NCI-H1092 treated with DMSO at 0.1 percent for 48 hours (cell line): ENCODE measurements around the gene SAMD11.

Experiments used
- DNase-seq: peaks from one replicate; lab custom pipeline; 2025; lab: John Stamatoyannopoulos, UW

The SAMD11 gene

DNA sequence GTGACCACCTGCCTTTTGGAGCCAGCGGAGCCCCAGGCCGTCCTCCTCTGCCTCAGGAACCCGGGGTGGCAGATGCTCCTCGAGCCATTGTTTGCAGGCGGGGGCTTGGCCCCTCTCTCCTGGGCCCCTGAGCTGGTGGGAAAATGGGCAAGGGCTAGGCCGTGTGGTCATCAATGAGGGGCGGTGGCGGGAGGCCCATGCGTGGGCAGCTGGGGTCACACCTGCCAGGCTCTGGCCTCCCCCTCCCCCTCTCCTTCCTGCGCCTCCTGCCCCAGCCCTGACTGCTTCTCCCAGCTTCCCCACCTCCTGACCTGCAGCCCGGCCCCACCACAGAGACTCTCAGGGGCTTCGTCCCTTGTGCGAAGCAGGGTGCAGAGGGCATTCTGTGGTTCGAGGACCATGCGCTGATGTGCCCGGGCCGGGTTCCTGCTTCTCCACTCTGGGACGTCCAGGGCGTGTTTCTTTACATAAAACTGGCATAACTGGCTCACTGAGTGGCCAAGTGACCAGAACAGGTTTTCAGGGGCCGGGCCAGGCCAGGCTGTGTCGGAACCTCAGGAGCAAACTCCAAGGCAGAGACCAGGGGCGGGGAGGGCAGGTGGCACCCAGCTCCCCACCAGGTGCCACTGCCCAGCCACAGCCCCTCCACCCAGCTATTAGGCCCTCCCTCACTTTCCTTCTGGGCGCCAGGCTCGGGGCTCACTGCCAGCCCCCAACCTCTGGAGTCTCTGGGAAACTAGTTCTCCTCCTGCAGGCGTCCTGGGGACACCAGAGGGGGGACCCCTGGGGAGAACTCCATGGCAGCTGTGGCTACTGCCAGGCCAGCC lies 9.3 kb downstream of the SAMD11 start:
- DNase-seq = no peak

GRCh38 chr1:933603-933940 lies 9.8 kb downstream of the SAMD11 start:
- DNase-seq = no peak

- DNase-seq = no peak
Observed at GRCh38 chr1:934991-935750, 11.4 kb downstream of the SAMD11 start.

DNA sequence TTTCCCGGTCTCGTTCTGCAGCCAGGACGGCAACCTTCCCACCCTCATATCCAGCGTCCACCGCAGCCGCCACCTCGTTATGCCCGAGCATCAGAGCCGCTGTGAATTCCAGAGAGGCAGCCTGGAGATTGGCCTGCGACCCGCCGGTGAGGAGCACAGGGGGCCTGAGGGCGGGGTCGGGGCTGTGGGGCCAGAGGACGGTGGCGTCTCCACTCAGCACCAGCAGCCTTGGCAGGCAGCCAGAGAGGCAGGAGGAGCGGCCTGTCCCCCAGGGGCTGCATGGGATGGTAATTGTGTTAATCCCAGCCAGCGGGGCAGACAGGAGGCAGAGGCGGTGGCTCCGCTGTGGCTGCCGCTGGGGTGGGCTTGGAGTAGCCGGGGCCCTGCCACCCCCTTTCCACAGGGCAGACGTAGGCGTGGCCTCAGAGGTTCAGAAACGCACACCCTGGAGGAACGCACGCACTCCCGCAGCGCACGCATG lies 12.1 kb downstream of the SAMD11 start:
- peak; percentile 16 for DNase-seq

GRCh38 chr1:936348-937264 lies 12.9 kb downstream of the SAMD11 start:
- DNase-seq = no peak

- no peak for DNase-seq
Observed at GRCh38 chr1:937521-937920, 13.8 kb downstream of the SAMD11 start.

DNA sequence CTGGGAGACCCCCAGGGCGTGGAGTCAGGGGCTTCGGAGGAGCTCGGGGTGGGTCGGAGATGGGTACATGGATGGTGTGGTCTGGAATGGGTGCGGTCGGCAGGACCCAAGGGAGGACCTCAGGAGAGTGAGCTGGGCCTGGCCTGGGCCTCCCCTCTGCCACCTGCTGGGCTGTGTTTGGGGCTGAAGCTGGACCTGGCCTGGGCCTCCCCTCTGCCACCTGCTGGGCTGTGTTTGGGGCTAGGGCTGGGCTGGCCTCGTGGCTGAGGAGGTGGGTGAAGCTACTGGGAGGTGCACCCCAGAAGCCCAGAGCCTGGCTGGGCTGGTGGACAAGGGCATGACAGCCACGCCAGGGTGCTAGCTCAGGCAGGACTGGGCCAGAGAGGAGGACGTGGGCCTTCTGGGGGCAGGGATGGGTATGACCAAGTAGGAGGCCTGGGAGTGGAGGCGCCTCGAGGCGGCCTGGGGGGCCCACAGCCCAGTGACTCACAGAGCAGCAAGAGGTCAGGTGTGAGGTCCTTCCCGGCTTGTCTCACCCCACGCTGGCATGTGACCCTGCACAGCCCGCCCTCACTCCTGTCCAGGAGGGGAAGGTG lies 14.5 kb downstream of the SAMD11 start:
- DNase-seq = no peak

GRCh38 chr1:938711-939489 lies 15.2 kb downstream of the SAMD11 start:
- DNase-seq = no peak

- DNase-seq = no peak
Observed at GRCh38 chr1:939511-940106, 15.9 kb downstream of the SAMD11 start.

- peak; percentile 22 for DNase-seq
Observed at GRCh38 chr1:940107-941014, 16.6 kb downstream of the SAMD11 start.

DNA sequence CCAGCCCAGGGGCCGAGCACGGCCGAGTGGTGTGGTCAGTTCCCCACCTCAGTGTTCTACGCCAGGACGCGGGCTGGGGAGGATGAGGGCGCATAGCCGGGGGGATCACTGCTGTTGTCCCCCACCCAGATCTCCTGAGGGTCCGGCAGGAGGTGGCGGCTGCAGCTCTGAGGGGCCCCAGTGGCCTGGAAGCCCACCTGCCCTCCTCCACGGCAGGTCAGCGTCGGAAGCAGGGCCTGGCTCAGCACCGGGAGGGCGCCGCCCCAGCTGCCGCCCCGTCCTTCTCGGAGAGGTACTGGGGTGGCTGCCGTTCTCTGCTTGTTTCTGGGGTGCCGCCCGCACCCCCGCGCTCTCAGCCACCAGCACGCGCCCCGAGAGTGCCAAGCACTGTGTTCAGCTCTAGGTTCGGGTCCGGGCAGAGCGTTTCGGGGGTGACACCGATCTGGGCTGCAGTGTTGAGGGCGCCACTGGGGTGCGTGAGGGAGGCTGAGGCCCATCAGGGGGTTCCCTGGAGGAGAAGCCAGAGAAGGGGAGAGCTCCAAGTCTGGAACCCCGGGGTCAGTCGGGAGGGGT lies 17.4 kb downstream of the SAMD11 start:
- DNase-seq = no peak

DNA sequence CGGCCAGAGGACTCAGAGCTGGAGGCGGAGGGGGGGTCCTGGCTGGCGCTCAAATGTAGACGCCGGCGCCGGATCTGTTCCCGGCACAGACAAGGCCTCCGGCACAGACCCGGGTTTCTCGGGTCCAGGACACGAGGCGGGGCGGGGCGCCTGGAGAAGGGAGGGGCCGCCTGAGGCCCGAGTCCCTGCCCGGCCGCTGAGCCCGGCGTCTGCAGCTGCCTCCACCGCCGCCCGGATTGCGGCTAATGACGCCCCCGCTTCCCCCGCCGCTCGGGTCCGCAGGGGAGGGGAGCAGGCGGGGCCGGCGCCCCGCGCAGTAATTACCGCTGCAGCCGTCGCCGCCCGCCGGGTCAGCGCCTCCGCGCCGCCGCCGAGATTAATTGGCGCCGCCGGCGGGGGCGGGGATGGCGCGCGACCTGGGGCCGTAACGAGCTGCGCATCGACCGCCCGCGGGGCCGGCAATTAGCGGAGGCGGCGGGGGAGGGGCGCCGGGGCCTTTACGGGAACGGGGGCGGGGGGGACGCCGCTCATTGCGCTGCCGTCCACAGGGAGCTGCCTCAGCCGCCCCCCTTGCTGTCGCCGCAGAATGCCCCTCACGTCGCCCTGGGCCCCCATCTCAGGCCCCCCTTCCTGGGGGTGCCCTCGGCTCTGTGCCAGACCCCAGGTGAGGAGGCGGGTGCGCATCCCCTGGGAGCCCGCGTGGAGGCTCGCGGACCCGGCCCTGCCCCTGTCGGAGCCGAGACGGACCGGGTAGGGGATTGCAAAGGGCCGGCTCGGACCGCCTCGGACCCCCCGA lies 18.1 kb downstream of the SAMD11 start:
- DNase-seq = peak; percentile 38

DNA sequence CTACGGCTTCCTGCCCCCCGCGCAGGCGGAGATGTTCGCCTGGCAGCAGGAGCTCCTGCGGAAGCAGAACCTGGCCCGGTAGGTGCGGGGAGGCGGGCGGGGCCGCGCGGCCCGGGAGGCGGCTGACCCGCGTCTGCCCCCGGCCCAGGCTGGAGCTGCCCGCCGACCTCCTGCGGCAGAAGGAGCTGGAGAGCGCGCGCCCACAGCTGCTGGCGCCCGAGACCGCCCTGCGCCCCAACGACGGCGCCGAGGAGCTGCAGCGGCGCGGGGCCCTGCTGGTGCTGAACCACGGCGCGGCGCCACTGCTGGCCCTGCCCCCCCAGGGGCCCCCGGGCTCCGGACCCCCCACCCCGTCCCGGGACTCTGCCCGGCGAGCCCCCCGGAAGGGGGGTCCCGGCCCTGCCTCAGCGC lies 18.7 kb downstream of the SAMD11 start:
- DNase-seq = no peak

DNA sequence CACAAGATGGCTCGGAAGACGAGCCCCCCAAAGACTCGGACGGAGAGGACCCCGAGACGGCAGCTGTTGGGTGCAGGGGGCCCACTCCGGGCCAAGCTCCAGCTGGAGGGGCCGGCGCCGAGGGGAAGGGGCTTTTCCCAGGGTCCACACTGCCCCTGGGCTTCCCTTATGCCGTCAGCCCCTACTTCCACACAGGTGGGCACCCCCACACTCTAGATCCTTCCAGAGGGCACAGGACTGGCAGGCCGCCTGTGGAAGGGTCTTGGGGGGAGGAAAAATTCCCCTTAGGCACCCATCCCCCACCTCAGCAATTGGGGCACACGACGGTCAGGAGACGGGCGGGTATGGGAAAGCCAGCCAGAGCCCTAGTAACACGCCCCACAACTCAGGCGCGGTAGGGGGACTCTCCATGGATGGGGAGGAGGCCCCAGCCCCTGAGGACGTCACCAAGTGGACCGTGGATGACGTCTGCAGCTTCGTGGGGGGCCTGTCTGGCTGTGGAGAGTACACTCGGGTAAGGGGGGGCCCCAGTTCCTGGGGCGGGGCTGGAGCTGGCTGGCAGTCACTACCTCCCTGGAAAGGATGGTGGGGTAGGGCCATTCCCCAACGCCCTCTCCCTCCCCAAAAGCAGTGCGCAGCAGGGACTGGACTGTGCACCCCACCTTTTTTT lies 19.3 kb downstream of the SAMD11 start:
- no peak for DNase-seq

GRCh38 chr1:943545-944340 lies 20.0 kb downstream of the SAMD11 start:
- no peak for DNase-seq

GRCh38 chr1:944341-945325 lies 20.9 kb downstream of the SAMD11 start:
- no peak for DNase-seq
